NCI-H2107 (cell line): Measurements from ENCODE around the gene RIMKLB.
"Not testable (repeated sequence)": the region's sequence is repeated elsewhere in the genome, so short reads cannot be mapped to it uniquely, and the experiment has no call there.

Experiments used
- DNase-seq: peaks from one replicate; lab custom pipeline; 2025; lab: John Stamatoyannopoulos, UW

The RIMKLB gene

DNA sequence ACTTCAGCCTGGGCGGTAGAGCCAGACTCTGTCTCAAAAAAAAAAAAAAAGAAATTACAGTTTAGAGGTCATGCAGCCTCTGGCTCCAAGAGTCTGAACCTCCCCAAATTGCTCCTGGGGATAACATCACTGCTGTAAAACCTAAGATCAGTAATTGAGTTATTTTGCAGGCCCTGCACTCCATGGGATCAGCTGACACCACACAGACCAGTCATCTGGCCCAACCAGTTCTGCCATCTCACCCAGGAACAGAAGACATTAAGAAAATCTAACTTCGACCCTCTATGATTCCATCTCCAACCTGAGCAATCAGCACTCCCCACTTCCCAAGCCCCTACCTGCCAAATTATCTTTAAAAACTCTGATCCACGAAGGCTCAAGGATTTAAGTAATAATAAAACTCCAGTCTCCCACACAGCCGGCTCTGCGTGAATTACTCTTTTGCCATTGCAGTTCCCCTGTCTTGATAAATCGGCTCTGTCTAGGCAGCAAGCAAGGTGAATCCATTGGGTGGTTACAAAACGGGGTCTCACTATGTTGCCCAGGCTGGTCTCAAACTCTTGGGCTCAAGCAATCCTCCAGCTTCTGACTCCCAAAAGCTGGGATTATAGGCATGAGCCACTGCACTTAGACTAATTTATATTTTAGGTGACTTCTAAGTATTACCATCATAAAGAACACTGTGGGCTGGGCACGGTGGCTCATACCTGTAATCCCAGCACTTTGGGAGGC is 123.1 kb downstream of the RIMKLB start:
- not testable (repeated sequence) for DNase-seq

DNA sequence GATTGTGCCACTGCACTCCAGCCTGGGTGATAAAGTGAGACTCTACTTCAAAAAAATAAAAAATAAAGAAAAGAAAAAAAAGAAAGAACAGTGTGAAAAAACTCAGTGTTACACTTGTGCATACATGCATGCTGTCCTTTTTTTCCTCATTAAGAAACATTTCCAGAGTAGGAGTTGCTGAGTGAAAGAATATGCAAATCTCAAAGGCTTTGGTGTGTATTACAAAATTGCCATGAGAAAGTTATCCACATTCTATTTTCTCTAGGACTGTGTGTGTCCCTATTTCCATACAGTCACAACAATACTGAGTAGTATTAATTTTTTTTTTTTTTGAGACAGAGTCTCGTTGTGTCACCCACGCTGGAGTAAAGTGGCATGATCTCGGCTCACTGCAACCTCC is 123.8 kb downstream of the RIMKLB start:
- no peak for DNase-seq

DNA sequence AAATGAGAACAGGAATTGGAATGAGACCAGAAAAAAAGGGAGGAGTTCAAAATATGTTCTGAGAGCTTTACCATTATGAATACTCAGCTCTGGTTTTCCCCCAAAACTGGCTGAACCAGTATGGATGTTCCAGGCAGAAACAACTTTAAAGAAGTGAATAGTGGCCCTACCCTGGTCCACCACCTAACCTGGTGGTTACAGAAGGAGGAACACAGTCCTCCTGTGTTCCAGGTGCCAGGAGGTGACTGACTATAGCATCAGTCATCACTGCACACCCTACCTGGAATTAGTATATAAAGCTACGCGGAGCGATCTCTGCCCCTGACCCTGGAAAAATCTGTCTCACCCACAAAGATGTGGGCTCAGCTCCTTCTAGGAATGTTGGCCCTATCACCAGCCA is 124.5 kb downstream of the RIMKLB start, which contains the start of gene A2ML1:
Gene A2ML1, plus strand, starts transcription at position 324 of the 400 bp plus-strand sequence. Its CDS starts 31 bp downstream, at position 355.
- no peak for DNase-seq

DNA sequence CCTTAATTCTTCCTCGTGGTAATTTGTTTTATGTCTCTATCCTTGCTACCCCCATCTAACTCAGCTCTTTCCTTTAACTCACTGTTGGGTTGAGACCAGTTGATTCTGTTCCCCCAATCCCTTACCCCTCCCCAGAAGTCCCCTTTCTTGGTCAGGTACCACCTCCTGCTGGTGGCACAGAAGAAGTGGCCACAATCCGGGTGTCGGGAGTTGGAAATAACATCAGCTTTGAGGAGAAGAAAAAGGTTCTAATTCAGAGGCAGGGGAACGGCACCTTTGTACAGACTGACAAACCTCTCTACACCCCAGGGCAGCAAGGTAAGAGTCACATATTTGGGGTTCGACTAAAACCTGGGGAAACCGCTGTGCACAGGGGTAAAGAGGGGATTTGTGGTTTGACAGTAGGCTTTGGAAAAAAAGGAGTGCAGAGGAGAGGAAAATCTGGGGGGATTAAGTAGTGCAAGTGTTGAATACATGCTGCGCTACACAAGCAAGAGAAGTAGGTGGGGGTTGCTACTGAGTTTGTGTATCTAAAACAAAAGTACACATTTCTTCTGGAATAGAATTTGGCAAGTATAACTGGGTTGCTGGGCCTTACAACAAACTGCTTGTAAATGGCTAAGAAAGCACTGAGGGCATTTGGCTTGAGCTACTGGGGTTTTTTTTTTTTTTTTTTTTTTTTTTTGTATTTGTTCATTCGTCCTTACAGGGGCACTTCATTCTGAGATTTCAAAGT is 125.9 kb downstream of the RIMKLB start:
- no peak for DNase-seq

DNA sequence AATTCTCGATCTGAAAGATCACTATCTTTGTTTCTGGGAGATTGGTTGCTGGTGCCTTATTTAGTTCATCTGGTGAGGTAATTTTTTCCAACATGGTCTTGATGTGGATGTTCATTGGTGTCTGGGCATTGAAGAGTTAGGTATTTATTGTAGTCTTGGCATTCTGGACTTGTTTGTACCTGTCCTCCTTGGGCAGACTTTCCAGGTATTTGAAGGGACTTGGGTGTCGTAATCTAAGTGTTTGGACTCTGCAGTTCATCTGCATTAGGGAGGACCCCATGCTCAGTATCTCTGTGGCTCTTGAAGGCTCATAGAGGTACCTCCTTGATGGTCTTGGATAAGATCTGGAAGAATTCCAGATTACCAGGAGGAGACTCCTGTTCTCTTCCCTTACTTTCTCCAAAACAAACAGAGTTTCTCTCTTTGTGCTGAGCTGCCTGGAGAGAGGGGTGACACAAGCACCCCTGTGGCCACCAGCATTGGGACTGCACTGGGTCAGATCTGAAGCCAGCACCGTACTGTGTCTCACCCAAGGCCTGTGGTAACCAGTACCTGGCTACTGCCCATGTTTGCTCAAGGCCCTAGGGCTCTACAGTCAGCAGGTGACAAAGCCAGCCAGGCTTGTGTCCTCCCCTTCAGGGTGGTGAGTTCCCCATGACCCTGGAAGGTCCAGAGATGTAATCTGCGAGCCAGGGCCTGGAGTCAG is 129.9 kb downstream of the RIMKLB start:
- DNase-seq: no peak

DNA sequence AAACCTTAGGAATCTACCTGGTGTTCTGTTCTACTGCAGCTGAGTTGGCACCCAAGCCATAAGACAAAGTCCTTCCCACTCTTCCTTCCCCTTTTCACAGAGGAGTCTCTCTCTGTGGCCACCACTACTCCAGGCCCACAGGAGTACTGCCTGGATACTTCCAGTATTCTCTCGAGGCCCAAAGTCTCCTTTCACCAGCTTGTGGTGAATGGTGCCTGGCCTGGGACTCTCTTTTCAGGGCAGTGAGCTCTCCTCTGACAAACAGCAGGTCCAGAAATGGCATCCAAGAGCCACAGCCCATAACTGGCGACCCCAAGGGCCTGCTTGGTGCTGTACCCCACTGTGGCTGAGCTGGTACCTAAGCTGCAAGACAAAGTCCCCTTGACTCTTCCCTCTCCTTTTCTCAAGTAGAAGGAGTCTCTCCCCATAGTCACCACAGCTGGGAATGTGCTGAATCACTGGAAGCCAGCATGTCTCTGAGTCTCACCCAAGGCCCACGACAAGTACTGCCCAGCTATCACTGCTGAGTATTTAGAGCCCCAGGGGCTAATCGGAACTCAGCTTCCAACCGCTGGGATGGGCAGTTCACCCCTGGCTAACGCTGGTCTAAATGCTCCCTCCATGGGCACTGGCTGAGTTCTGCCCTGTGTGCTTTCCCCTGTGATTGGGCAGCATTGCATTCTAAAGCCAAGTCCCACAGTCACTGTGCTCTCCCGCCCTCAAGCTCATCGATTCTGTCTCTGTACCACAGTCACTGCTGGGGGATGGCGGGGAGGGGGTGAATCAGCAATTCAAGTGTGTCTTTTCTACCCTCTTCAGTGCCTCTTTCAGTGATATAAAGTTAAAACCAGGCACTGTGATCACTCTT is 130.7 kb downstream of the RIMKLB start:
- DNase-seq: no peak

DNA sequence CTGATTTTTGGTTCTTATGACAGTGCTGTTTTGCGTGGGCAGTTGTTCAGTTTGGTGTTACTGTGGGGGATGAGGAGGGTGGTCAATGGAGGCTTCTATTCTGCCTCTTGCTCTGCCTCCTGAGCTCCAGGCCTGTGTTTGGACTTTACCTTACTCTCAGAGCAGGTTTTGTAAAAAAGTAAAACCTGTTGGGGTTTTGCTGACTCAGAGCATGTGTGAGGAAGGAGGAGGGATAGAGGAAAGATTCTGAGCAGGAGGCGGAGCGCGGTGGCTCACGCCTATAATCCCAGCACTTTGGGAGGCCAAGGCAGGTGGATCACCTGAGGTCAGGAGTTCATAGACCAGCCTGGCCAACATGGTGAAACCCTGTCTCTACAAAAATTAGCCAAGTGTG is 131.3 kb downstream of the RIMKLB start:
- DNase-seq: no peak

DNA sequence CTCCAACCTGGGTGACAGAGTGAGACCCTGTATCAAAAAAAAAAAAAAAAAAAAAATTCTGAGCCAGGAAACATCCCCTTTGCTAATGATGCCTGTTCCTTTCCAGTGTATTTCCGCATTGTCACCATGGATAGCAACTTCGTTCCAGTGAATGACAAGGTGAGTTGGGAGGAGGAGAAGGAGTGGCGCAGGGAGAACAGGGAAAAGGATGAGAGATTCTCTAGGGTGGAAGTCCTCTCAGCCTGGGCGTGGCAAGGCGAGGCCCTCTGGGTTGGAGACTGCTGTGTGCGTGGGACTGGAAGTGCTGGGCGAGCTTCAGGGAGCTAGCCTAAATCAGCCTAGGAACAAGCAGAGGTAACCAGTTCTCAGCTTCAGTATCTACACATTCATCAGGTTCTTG is 131.8 kb downstream of the RIMKLB start:
- DNase-seq: no peak

DNA sequence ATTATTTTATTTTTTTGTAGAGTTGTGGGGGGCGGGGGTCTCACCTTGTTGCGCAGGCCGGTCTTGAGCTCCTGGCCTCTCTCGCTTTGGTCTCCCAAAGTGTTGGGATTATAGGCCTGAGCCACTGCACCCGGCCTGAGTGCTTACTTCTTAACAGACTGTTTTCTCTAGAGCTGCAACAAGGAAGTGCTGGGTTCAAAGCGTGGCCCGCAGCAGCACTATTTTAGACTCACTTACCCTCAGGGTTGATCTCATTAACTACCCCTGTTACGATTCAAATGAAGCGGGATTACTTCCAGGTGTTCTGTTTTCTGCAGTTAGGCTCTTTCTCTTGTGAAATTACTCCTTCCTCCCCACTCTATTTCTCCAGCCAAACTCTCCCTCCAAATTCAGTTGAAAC is 133.3 kb downstream of the RIMKLB start:
- DNase-seq: no peak

DNA sequence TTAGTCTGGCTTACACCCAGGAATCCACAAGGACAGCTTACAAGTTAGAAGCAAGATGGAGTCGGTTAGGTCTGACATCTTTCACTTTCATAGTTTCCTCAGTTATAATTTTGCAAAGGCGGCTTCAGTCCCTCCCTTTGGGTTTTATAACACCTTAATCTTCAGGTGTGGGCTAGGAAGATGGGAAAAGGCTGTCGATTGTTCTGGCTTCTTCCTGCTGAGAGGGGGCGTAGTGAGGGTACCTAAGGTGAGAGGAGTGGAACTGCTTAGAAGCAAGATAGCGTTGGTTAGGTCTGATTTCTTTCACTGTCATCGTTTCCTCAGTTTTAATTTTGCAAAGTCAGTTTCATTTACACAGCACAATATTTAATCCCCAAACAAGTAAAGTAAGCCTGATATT is 134.7 kb downstream of the RIMKLB start:
- no peak for DNase-seq
